H1 (cell line): Measurements from ENCODE around the gene ZC3H8. TPM values are rescaled to one million over a fixed set of nuclear protein-coding genes. Genes with fewer than 3 reads are reported as not detected.
"Not testable (repeated sequence)": the region's sequence is repeated elsewhere in the genome, so short reads cannot be mapped to it uniquely, and the experiment has no call there.

Experiments used
- CTCF ChIA-PET: fragments of 300-600 bp; sonication (Branson Sonifier 250); formaldehyde crosslinking; loops from one replicate; lab custom pipeline; 2021; ENCODE audit not compliant: partially characterized antibody; lab: Charles Lee
- POLR2A ChIA-PET: fragments of 300-600 bp; sonication (Branson Sonifier 250); formaldehyde crosslinking; loops from one replicate; lab custom pipeline; 2021; ENCODE audit warnings: inconsistent platforms; ENCODE audit not compliant: partially characterized antibody; lab: Charles Lee
- DNase-seq, 2 experiments: peaks; one replicate each; pipeline versions ENCODE4 v3.0.0 to v3.0.0-alpha.2; 2010 to 2022; ENCODE audit warnings: low spot score in 2 of 2, low read depth in 1 of 2, mixed read lengths in 1 of 2
- FAIRE-seq: peaks from 2 replicates; lab custom pipeline; 2011; peaks lifted over from hg19 to GRCh38; lab: Jason Lieb, UNC
- H2AFZ ChIP-seq: 2 replicates; pipeline ENCODE4 v1.8.1; 2012; ENCODE audit warnings: low read length, inconsistent platforms
- H2AK5ac ChIP-seq: 2 replicates; pipeline ENCODE4 v1.6.1; 2013; ENCODE audit warnings: low read depth, low read length
- H2BK120ac ChIP-seq: replicated peaks from 2 replicates; pipeline ENCODE3; 2013; ENCODE audit warnings: low read depth, low read length, inconsistent platforms
- H2BK12ac ChIP-seq: 2 replicates; pipeline ENCODE4 v1.6.1; 2013; ENCODE audit warnings: low read depth, low read length
- H2BK15ac ChIP-seq: 2 replicates; pipeline ENCODE4 v1.6.1; 2013; ENCODE audit warnings: low read length
- H2BK20ac ChIP-seq: 2 replicates; pipeline ENCODE4 v1.6.1; 2013; ENCODE audit warnings: low read length
- H2BK5ac ChIP-seq: 2 replicates; pipeline ENCODE4 v1.6.1; 2013; ENCODE audit warnings: low read depth, low read length
- H3K14ac ChIP-seq: 2 replicates; pipeline ENCODE4 v1.6.1; 2013; ENCODE audit warnings: inconsistent platforms; ENCODE audit not compliant: insufficient read length
- H3K18ac ChIP-seq: 2 replicates; pipeline ENCODE4 v1.6.1; 2013; ENCODE audit warnings: low read length; ENCODE audit errors: extremely low read depth
- H3K23ac ChIP-seq: 2 replicates; pipeline ENCODE4 v1.6.1; 2013; ENCODE audit warnings: inconsistent platforms; ENCODE audit not compliant: insufficient read length
- H3K23me2 ChIP-seq: 2 replicates; pipeline ENCODE4 v1.6.1; 2013; ENCODE audit warnings: low read depth, low read length
- H3K27ac ChIP-seq: 2 replicates; pipeline ENCODE4 v1.6.1; 2011; ENCODE audit warnings: low read depth, low read length, inconsistent platforms
- H3K27me3 ChIP-seq, 4 experiments: replicated peaks in 1 of 4; 1 replicate in 1 of 4; 2 replicates in 3 of 4; pipeline versions ENCODE4 v1.6.1 to v1.8.1; 2011 to 2013; ENCODE audit warnings: low read length in 3 of 4, mild to moderate bottlenecking in 3 of 4, inconsistent platforms in 2 of 4, mixed read lengths in 2 of 4, moderate library complexity in 1 of 4; ENCODE audit not compliant: control insufficient read depth in 3 of 4, insufficient read depth in 3 of 4; ENCODE audit errors: extremely low read depth in 1 of 4
- H3K36me3 ChIP-seq, 4 experiments: 2 replicates each; pipeline versions ENCODE4 v1.6.1 to v1.8.1; 2011 to 2013; ENCODE audit warnings: mild to moderate bottlenecking in 4 of 4, low read length in 3 of 4, moderate library complexity in 2 of 4, control low read depth in 1 of 4, inconsistent platforms in 1 of 4; ENCODE audit not compliant: insufficient read depth in 4 of 4, control insufficient read depth in 2 of 4
- H3K4ac ChIP-seq: replicated peaks from 2 replicates; pipeline ENCODE3; 2013; ENCODE audit warnings: low read length, low read depth, mixed read lengths, inconsistent platforms; ENCODE audit not compliant: insufficient read length
- H3K4me1 ChIP-seq, 4 experiments: replicated peaks in 1 of 4; 1 replicate in 1 of 4; 2 replicates in 3 of 4; pipeline versions ENCODE4 v1.6.1 to v1.8.1; 2011 to 2013; ENCODE audit warnings: low read length in 3 of 4, inconsistent platforms in 2 of 4, mixed read lengths in 1 of 4; ENCODE audit not compliant: insufficient read depth in 4 of 4, control insufficient read depth in 3 of 4
- H3K4me2 ChIP-seq, 2 experiments: 2 replicates each; pipeline versions ENCODE4 v1.6.1 to v1.8.1; 2011 to 2013; ENCODE audit warnings: low read depth in 2 of 2, low read length in 2 of 2, control low read depth in 1 of 2, inconsistent platforms in 1 of 2, mild to moderate bottlenecking in 1 of 2; ENCODE audit not compliant: insufficient read depth in 1 of 2
- H3K4me3 ChIP-seq, 4 experiments: fragments of 200-600, 300-600 bp in 1 of 4; sonication (generic), shearing (Covaris generic), sonication (Bioruptor Twin) in 1 of 4; 2 replicates each; pipeline versions ENCODE4 v1.5.1 to v1.8.1; 2011 to 2016; ENCODE audit warnings: low read length in 4 of 4, low read depth in 3 of 4, control low read depth in 2 of 4, inconsistent platforms in 2 of 4, mild to moderate bottlenecking in 2 of 4, mixed read lengths in 1 of 4, moderate library complexity in 1 of 4; ENCODE audit not compliant: insufficient read depth in 2 of 4; ENCODE audit errors: extremely low read depth in 1 of 4
- H3K56ac ChIP-seq: replicated peaks from 2 replicates; pipeline ENCODE3; 2013; ENCODE audit warnings: low read depth, mild to moderate bottlenecking, mixed read lengths, low read length, inconsistent platforms; ENCODE audit not compliant: insufficient read length
- H3K79me1 ChIP-seq: 2 replicates; pipeline ENCODE4 v1.6.1; 2013; ENCODE audit warnings: low read depth, low read length, control low read depth
- H3K79me2 ChIP-seq, 2 experiments: 2 replicates each; pipeline versions ENCODE4 v1.6.1 to v1.8.1; 2012 to 2013; ENCODE audit warnings: low read length in 2 of 2, mild to moderate bottlenecking in 2 of 2, inconsistent platforms in 1 of 2; ENCODE audit not compliant: insufficient read depth in 2 of 2, control insufficient read depth in 1 of 2
- H3K9ac ChIP-seq, 4 experiments: replicated peaks in 1 of 4; 1 replicate in 1 of 4; 2 replicates in 3 of 4; pipeline versions ENCODE4 v1.6.1 to v1.8.1; 2011 to 2013; ENCODE audit warnings: low read depth in 3 of 4, low read length in 3 of 4, control low read depth in 2 of 4, mild to moderate bottlenecking in 2 of 4, moderate library complexity in 2 of 4, inconsistent platforms in 1 of 4; ENCODE audit errors: extremely low read depth in 1 of 4
- H3K9me3 ChIP-seq, 2 experiments: 2 replicates each; pipeline versions ENCODE4 v1.6.1 to v1.8.1; 2012 to 2013; ENCODE audit warnings: mild to moderate bottlenecking in 2 of 2, moderate library complexity in 2 of 2, control low read depth in 1 of 2, inconsistent platforms in 1 of 2, low read depth in 1 of 2, low read length in 1 of 2, mixed read lengths in 1 of 2; ENCODE audit not compliant: insufficient read depth in 2 of 2
- H4K20me1 ChIP-seq, 2 experiments: replicated peaks in 1 of 2; 2 replicates each; pipeline versions ENCODE3 to v1.8.1; 2011 to 2013; ENCODE audit warnings: inconsistent platforms in 2 of 2, low read length in 2 of 2, mild to moderate bottlenecking in 1 of 2; ENCODE audit not compliant: insufficient read depth in 2 of 2, control insufficient read depth in 1 of 2
- H4K5ac ChIP-seq: 2 replicates; pipeline ENCODE4 v1.6.1; 2013; ENCODE audit warnings: low read length, low read depth, mixed read lengths, inconsistent platforms; ENCODE audit not compliant: insufficient read length
- H4K8ac ChIP-seq: 2 replicates; pipeline ENCODE4 v1.8.0; 2013; ENCODE audit warnings: mild to moderate bottlenecking, moderate library complexity, low read length, inconsistent platforms; ENCODE audit not compliant: insufficient read depth; ENCODE audit errors: extremely low read depth
- H4K91ac ChIP-seq: replicated peaks from 2 replicates; pipeline ENCODE3; 2013; ENCODE audit warnings: low read length, mixed read lengths, inconsistent platforms; ENCODE audit not compliant: insufficient read length
- WGBS, 2 experiments: shearing (Covaris generic) in 1 of 2; methylation state at CpG; one replicate each; pipeline versions ENCODE4 v1.1.6 to v1.1.7; 2013 to 2015; ENCODE audit warnings: low lambda C conversion rate in 2 of 2, mixed read lengths in 2 of 2, inconsistent platforms in 1 of 2, low coverage in 1 of 2, missing lambda C conversion rate in 1 of 2; ENCODE audit not compliant: insufficient replicate concordance in 2 of 2, insufficient coverage in 1 of 2, insufficient read length in 1 of 2; ENCODE audit errors: extremely low coverage in 1 of 2, missing lambda C conversion rate in 1 of 2; 5-methylcytosine and 5-hydroxymethylcytosine counted together
- polyA plus RNA-seq, 7 experiments: library from polyadenylated mRNA; depleted of rRNA in 3 of 7; stranded (reverse) in 5 of 7; unstranded in 2 of 7; fragments of >200 nt in 5 of 7; fragments of 200-250 nt in 2 of 7; gene quantifications; 1 replicate in 5 of 7; 2 replicates in 1 of 7; 4 replicates in 1 of 7; pipeline versions ENCODE4 v1.2.1 to v1.2.3, GENCODE V29; 2011 to 2013; ENCODE audit warnings: missing spikeins in 2 of 7, mixed read lengths in 2 of 7
- total RNA-seq: library from RNA; stranded (reverse); fragmentation: NEBNext Ultra II Directional; extraction: Animal tissue kit (Norgen Biotek cat#: 25700); gene quantifications from 2 replicates; pipeline ENCODE4 v1.2.1, GENCODE V29; 2021

Gene ZC3H8
- total and polyA plus RNA-seq, 2 of the 8 experiments (the other 6 are each of a cell fraction or from before 2014, with no cell fraction given) = 1.9 to 7.1 TPM

DNA sequence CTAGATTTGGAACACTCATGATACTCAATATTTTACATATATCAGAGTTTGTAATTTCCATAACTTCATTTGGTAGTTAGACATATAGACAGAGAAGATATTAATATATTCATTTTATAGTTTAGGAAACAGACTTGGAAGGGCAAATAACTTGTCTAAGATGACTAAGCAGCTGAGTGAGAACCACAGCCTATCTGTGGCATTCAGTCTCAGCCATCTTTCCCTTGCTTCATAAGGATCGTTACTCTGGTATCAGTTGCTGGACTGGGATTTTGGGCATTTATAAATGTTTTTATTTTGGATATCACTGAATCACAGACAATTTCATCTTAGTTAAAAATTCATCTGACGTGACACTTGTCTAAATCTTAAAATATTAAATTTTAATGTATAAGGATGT is 28.7 kb upstream of the ZC3H8 start:
- H3K23ac ChIP-seq, H4K5ac ChIP-seq, H3K14ac ChIP-seq, H3K4ac ChIP-seq, H2BK20ac ChIP-seq, H3K9me3 ChIP-seq, H2AFZ ChIP-seq, H4K91ac ChIP-seq, FAIRE-seq, H3K9ac ChIP-seq, H3K23me2 ChIP-seq, H2AK5ac ChIP-seq, H3K79me1 ChIP-seq, H3K18ac ChIP-seq, H4K20me1 ChIP-seq, H3K56ac ChIP-seq, H2BK12ac ChIP-seq, POLR2A ChIA-PET, H3K27me3 ChIP-seq, CTCF ChIA-PET, H3K4me1 ChIP-seq, H3K27ac ChIP-seq, H4K8ac ChIP-seq, H3K79me2 ChIP-seq, H2BK5ac ChIP-seq, H3K4me2 ChIP-seq, H2BK15ac ChIP-seq, H2BK120ac ChIP-seq, H3K4me3 ChIP-seq, DNase-seq, H3K36me3 ChIP-seq: not testable (repeated sequence)
- 77% methylated on average over 2 of the region's 2 CpGs; no CpG with 5 or more reads in 1 of the 2 experiments for WGBS, 2 experiments

GRCh38 chr2:112282066-112282465 is 27.2 kb upstream of the ZC3H8 start:
- H4K8ac ChIP-seq, POLR2A ChIA-PET, H3K79me2 ChIP-seq, H4K20me1 ChIP-seq, H4K91ac ChIP-seq, H3K4me1 ChIP-seq, H2BK20ac ChIP-seq, H3K4me3 ChIP-seq, H3K9me3 ChIP-seq, H2BK12ac ChIP-seq, H3K23ac ChIP-seq, H3K27me3 ChIP-seq, H2BK15ac ChIP-seq, H3K27ac ChIP-seq, H3K14ac ChIP-seq, H3K23me2 ChIP-seq, H2AK5ac ChIP-seq, H3K36me3 ChIP-seq, DNase-seq, H3K4me2 ChIP-seq, H2AFZ ChIP-seq, H3K79me1 ChIP-seq, H3K9ac ChIP-seq, H3K56ac ChIP-seq, H3K18ac ChIP-seq, FAIRE-seq, H2BK5ac ChIP-seq, H3K4ac ChIP-seq, H2BK120ac ChIP-seq, H4K5ac ChIP-seq: not testable (repeated sequence)
- CTCF ChIA-PET = interaction anchor here (1.1 kb wide), 1 partner anchor 27 kb away, joined by 3 read pairs; the partner anchor contains the start of gene ZC3H8
- 89% methylated on average over 4 of the region's 4 CpGs; no CpG with 5 or more reads in 1 of the 2 experiments for WGBS, 2 experiments
